ENCODE results near the gene GMFB. TPM values are rescaled to one million over a fixed set of nuclear protein-coding genes. Genes with fewer than 3 reads are reported as not detected.
A peak's percentile ranks its signal among the peaks of the same experiment; 100 is the strongest.

The GMFB gene
- 100 to 1,000 TPM in 2 of 4 donors, 10 to 100 TPM in 2; 84.7 to 112 (median 99.9) TPM for polyA plus RNA-seq (ENCODE audit: insufficient read length in 4 of 4)

- peak; percentile 76 to 87 (median 82) for DNase-seq (ENCODE audit: low read depth in 4 of 4, low spot score in 3 of 4)
These were observed at the start of gene GMFB for GRCh38 chr14:54488646-54489317. GMFB (minus strand) TSS chr14:54488980; CDS start chr14:54488927, 53 bp downstream.

GRCh38 chr14:54538055-54538454 lies 49.3 kb upstream of the GMFB start:
- no peak for DNase-seq (ENCODE audit: low read depth in 4 of 4, low spot score in 3 of 4)

- DNase-seq (ENCODE audit: low read depth in 4 of 4, low spot score in 3 of 4) = no peak
These were observed 48.9 kb upstream of the GMFB start for GRCh38 chr14:54537651-54538050.

- no peak for DNase-seq (ENCODE audit: low read depth in 4 of 4, low spot score in 3 of 4)
These were observed 46.9 kb upstream of the GMFB start for GRCh38 chr14:54535646-54536045.

- DNase-seq (ENCODE audit: low read depth in 4 of 4, low spot score in 3 of 4) = no peak
These were observed 46.3 kb upstream of the GMFB start for GRCh38 chr14:54535126-54535525.

- no peak for DNase-seq (ENCODE audit: low read depth in 4 of 4, low spot score in 3 of 4)
These were observed 44.3 kb upstream of the GMFB start for GRCh38 chr14:54533100-54533499.

- no peak for DNase-seq (ENCODE audit: low read depth in 4 of 4, low spot score in 3 of 4)
These were observed 43.6 kb upstream of the GMFB start for GRCh38 chr14:54532111-54533012.

GRCh38 chr14:54529811-54530210 lies 41.0 kb upstream of the GMFB start:
- DNase-seq (ENCODE audit: low read depth in 4 of 4, low spot score in 3 of 4) = no peak

GRCh38 chr14:54528973-54529372 lies 40.2 kb upstream of the GMFB start:
- no peak for DNase-seq (ENCODE audit: low read depth in 4 of 4, low spot score in 3 of 4)

- no peak for DNase-seq (ENCODE audit: low read depth in 4 of 4, low spot score in 3 of 4)
These were observed 35.6 kb upstream of the GMFB start for GRCh38 chr14:54524410-54524809.

- no peak for DNase-seq (ENCODE audit: low read depth in 4 of 4, low spot score in 3 of 4)
These were observed 27.9 kb upstream of the GMFB start for GRCh38 chr14:54516709-54517108.

GRCh38 chr14:54515670-54516069 lies 26.9 kb upstream of the GMFB start:
- DNase-seq (ENCODE audit: low read depth in 4 of 4, low spot score in 3 of 4) = no peak

- no peak for DNase-seq (ENCODE audit: low read depth in 4 of 4, low spot score in 3 of 4)
These were observed 23.6 kb upstream of the GMFB start for GRCh38 chr14:54512393-54512792.

- DNase-seq (ENCODE audit: low read depth in 4 of 4, low spot score in 3 of 4) = peak; percentile 90 to 97 (median 96)
These were observed 21.0 kb upstream of the GMFB start, which contains the start of gene CGRRF1 for GRCh38 chr14:54509546-54510501. CGRRF1 (plus strand) TSS chr14:54509906; CDS start chr14:54509960, 54 bp downstream.

- no peak for DNase-seq (ENCODE audit: low read depth in 4 of 4, low spot score in 3 of 4)
These were observed 14.7 kb upstream of the GMFB start for GRCh38 chr14:54503486-54503885.

GRCh38 chr14:54502602-54503001 lies 13.8 kb upstream of the GMFB start:
- DNase-seq (ENCODE audit: low read depth in 4 of 4, low spot score in 3 of 4) = no peak

GRCh38 chr14:54501480-54501879 lies 12.7 kb upstream of the GMFB start:
- DNase-seq (ENCODE audit: low read depth in 4 of 4, low spot score in 3 of 4) = no peak

- DNase-seq (ENCODE audit: low read depth in 4 of 4, low spot score in 3 of 4) = no peak
These were observed 12.0 kb upstream of the GMFB start for GRCh38 chr14:54500744-54501143.

- no peak for DNase-seq (ENCODE audit: low read depth in 4 of 4, low spot score in 3 of 4)
These were observed 9.8 kb upstream of the GMFB start for GRCh38 chr14:54498579-54498978.

GRCh38 chr14:54498095-54498531 lies 9.3 kb upstream of the GMFB start:
- DNase-seq (ENCODE audit: low read depth in 4 of 4, low spot score in 3 of 4) = no peak
